Liver (tissue), 9 donors: ENCODE measurements around the gene VPS37D. TPM values are rescaled to one million over a fixed set of nuclear protein-coding genes. Genes with fewer than 3 reads are reported as not detected.

Experiments
- DNase-seq: peaks from one replicate; pipeline ENCODE4 v3.0.0-alpha.2; 2017; ENCODE audit warnings: low spot score
- H3K27ac ChIP-seq, 2 donors: one replicate each; pipeline ENCODE4 v1.7.0; 2013; ENCODE audit warnings: inconsistent platforms in 2 of 2, low read length in 2 of 2, control low read depth in 1 of 2, low read depth in 1 of 2, mild to moderate bottlenecking in 1 of 2
- H3K27me3 ChIP-seq, 4 donors: one replicate each; pipeline versions ENCODE4 v1.6.1 to v1.7.0; 2013; ENCODE audit warnings: low read length in 3 of 4, inconsistent platforms in 1 of 4, mild to moderate bottlenecking in 1 of 4, moderate library complexity in 1 of 4; ENCODE audit not compliant: control insufficient read depth in 4 of 4, insufficient read depth in 4 of 4
- H3K36me3 ChIP-seq, 4 donors: one replicate each; pipeline versions ENCODE4 v1.6.1 to v1.7.0; 2013; ENCODE audit warnings: low read length in 3 of 4, mild to moderate bottlenecking in 3 of 4, low read depth in 1 of 4, moderate library complexity in 1 of 4; ENCODE audit not compliant: control insufficient read depth in 4 of 4, insufficient read depth in 3 of 4
- H3K4me1 ChIP-seq, 4 donors: one replicate each; pipeline versions ENCODE4 v1.6.1 to v1.7.0; 2013; ENCODE audit warnings: low read length in 3 of 4, mild to moderate bottlenecking in 3 of 4, moderate library complexity in 1 of 4; ENCODE audit not compliant: control insufficient read depth in 4 of 4, insufficient read depth in 4 of 4
- H3K4me3 ChIP-seq, 3 donors: one replicate each; pipeline versions ENCODE4 v1.6.1 to v1.7.0; 2013; ENCODE audit warnings: low read length in 3 of 3, control low read depth in 1 of 3, low read depth in 1 of 3, mild to moderate bottlenecking in 1 of 3
- H3K9ac ChIP-seq, 2 donors: one replicate each; pipeline ENCODE4 v1.7.0; 2013; ENCODE audit warnings: low read length in 2 of 2, mild to moderate bottlenecking in 2 of 2, moderate library complexity in 2 of 2, control low read depth in 1 of 2, low read depth in 1 of 2
- H3K9me3 ChIP-seq, 4 donors: one replicate each; pipeline versions ENCODE4 v1.6.1 to v1.7.0; 2013; ENCODE audit warnings: low read length in 3 of 4; ENCODE audit not compliant: control insufficient read depth in 4 of 4
- EGR1 ChIP-seq, 2 donors: IDR thresholded peaks; 2 replicates each; pipeline ENCODE4 v1.6.1; 2016 to 2018; ENCODE audit warnings: antibody characterized with exemption in 2 of 2, low read depth in 2 of 2
- FOXA1 ChIP-seq: IDR thresholded peaks from 2 replicates; pipeline ENCODE4 v1.6.1; 2016; ENCODE audit warnings: antibody characterized with exemption
- GABPA ChIP-seq, 2 donors: IDR thresholded peaks in 1 of 2; conservative IDR thresholded peaks in 1 of 2; 2 replicates each; pipeline ENCODE4 v1.6.1; 2016; ENCODE audit warnings: antibody characterized with exemption in 2 of 2, mild to moderate bottlenecking in 1 of 2, moderate library complexity in 1 of 2
- HNF4G ChIP-seq: IDR thresholded peaks from 2 replicates; pipeline ENCODE4 v1.6.1; 2016; ENCODE audit warnings: antibody characterized with exemption
- NR2F2 ChIP-seq: IDR thresholded peaks from 2 replicates; pipeline ENCODE4 v1.6.1; 2016; ENCODE audit warnings: antibody characterized with exemption
- RAD21 ChIP-seq, 2 donors: IDR thresholded peaks; 2 replicates each; pipeline ENCODE4 v1.6.1; 2016; ENCODE audit warnings: antibody characterized with exemption in 2 of 2, mild to moderate bottlenecking in 2 of 2
- SP1 ChIP-seq: IDR thresholded peaks from 2 replicates; pipeline ENCODE4 v1.6.1; 2018; ENCODE audit warnings: antibody characterized with exemption, mild to moderate bottlenecking
- TAF1 ChIP-seq: conservative IDR thresholded peaks from 2 replicates; pipeline ENCODE4 v1.6.1; 2016; ENCODE audit warnings: antibody characterized with exemption, mild to moderate bottlenecking
- YY1 ChIP-seq: IDR thresholded peaks from 2 replicates; pipeline ENCODE4 v1.6.1; 2016; ENCODE audit warnings: antibody characterized with exemption, mild to moderate bottlenecking
- WGBS: extraction: QIAGEN DNeasy Blood & Tissue Kit; methylation state at CpG from one replicate; pipeline ENCODE4 v1.1.7; 2013; 5-methylcytosine and 5-hydroxymethylcytosine counted together
- polyA plus RNA-seq, 2 donors: library from polyadenylated mRNA; stranded (reverse) in 1 of 2; unstranded in 1 of 2; fragments of 200-250 nt in 1 of 2; fragments of >200 nt in 1 of 2; fragmentation: Nextera tagmentation in 1 of 2; extraction: Ambion mirVana in 1 of 2; gene quantifications; one replicate each; pipeline versions ENCODE4 v1.2.1 to v1.2.3, GENCODE V29; 2013 to 2015
- total RNA-seq, 2 donors: library from RNA; depleted of rRNA; stranded (reverse); fragments of >200 nt; gene quantifications; one replicate each; pipeline ENCODE4 v1.2.3, GENCODE V29; 2014
- TF ChIP-seq, protein P1 (sequence below): IDR thresholded peaks from 2 replicates; pipeline ENCODE4 v1.6.1; 2016; ENCODE audit warnings: antibody characterized with exemption, mild to moderate bottlenecking
- TF ChIP-seq, protein P2 (sequence below): IDR thresholded peaks from 2 replicates; pipeline ENCODE4 v1.6.1; 2016; ENCODE audit warnings: antibody characterized with exemption
- TF ChIP-seq, protein P3 (sequence below): fragments of 150-350 bp; IDR thresholded peaks from 2 replicates; pipeline ENCODE4 v1.5.1; 2017; ENCODE audit warnings: improper control_type of control experiment, low read depth, low read length; ENCODE audit not compliant: missing input control
- TF ChIP-seq, protein P4 (sequence below): IDR thresholded peaks from 2 replicates; pipeline ENCODE4 v1.6.1; 2016; ENCODE audit warnings: antibody characterized with exemption
- donor health status: healthy.
- donor health status: healthy.
- donor health status: healthy.
- donor health status: healthy.
- donor health status: healthy.

VPS37D gene
- total and polyA plus RNA-seq, 4 donors, result 0.38 to 3.3 (median 1.3) TPM

DNA sequence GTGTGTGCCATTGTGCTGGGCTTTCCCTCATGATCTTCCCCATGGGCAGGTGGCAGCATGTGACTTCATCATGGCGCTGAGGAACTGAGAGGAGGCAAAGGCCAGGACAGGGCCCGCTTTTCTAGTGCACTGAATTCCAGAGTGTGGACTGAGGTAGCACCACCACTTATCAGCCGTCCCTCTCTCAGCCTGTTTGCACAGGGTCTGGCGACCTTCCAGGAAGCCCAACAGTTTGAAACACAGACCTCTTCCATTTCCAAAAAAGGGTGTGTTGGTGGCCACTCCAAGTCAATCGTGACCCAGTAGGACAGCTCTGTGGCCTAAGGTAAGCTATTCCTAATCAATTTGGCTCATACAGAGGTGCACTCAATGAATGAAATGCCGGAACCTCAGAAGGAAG lies 11.2 kb downstream of the VPS37D start:
- H3K27me3 ChIP-seq, result no peaks in the 10 kb centered on the region
- TF ChIP-seq GABPA (IDR thresholded peaks at IDR 0.05 in 1 of 2, conservative IDR thresholded peaks at IDR 0.05 in 1 of 2), result no peak
- no peak for TF ChIP-seq YY1
- TF ChIP-seq FOXA1, result no peak
- no peak for TF ChIP-seq SP1
- TF ChIP-seq RAD21 (IDR thresholded peaks at IDR 0.05), result no peak
- TF ChIP-seq, protein P1, sequence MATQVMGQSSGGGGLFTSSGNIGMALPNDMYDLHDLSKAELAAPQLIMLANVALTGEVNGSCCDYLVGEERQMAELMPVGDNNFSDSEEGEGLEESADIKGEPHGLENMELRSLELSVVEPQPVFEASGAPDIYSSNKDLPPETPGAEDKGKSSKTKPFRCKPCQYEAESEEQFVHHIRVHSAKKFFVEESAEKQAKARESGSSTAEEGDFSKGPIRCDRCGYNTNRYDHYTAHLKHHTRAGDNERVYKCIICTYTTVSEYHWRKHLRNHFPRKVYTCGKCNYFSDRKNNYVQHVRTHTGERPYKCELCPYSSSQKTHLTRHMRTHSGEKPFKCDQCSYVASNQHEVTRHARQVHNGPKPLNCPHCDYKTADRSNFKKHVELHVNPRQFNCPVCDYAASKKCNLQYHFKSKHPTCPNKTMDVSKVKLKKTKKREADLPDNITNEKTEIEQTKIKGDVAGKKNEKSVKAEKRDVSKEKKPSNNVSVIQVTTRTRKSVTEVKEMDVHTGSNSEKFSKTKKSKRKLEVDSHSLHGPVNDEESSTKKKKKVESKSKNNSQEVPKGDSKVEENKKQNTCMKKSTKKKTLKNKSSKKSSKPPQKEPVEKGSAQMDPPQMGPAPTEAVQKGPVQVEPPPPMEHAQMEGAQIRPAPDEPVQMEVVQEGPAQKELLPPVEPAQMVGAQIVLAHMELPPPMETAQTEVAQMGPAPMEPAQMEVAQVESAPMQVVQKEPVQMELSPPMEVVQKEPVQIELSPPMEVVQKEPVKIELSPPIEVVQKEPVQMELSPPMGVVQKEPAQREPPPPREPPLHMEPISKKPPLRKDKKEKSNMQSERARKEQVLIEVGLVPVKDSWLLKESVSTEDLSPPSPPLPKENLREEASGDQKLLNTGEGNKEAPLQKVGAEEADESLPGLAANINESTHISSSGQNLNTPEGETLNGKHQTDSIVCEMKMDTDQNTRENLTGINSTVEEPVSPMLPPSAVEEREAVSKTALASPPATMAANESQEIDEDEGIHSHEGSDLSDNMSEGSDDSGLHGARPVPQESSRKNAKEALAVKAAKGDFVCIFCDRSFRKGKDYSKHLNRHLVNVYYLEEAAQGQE, result no peak
- no peak for TF ChIP-seq NR2F2
- peaks cover 0 to 6% (median 1%) of the 10 kb centered on the region in 4 donors for H3K36me3 ChIP-seq
- no peak overlapping the region for H3K4me3 ChIP-seq
- peaks cover 14 to 36% (median 31%) of the 10 kb centered on the region in 4 donors for H3K4me1 ChIP-seq
- no peaks in the 10 kb centered on the region for H3K9me3 ChIP-seq
- no peak overlapping the region for H3K27ac ChIP-seq
- H3K9ac ChIP-seq, result no peak overlapping the region
- no peak for DNase-seq
- 61% methylated on average over 6 of the region's 6 CpGs for WGBS

DNA sequence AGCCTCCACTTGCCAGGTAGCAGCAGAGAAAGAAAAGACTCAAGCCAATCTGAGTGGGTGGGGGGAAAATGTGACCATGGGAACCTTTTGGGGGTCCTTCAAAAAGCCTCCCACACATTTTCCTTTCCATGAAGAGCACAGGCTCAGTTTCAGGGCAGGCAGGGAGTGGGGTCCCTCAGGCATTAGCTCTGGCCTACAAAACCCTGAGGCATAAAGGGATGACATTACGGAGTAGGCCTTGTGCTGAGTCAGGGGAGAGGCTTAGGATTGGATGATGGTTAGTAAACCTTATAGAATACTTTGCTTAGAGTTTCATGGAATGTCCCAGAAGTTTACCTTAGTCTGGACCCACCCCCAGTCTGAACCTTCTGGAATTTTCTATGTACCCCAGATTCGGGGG lies 12.1 kb downstream of the VPS37D start:
- TF ChIP-seq, protein P2, sequence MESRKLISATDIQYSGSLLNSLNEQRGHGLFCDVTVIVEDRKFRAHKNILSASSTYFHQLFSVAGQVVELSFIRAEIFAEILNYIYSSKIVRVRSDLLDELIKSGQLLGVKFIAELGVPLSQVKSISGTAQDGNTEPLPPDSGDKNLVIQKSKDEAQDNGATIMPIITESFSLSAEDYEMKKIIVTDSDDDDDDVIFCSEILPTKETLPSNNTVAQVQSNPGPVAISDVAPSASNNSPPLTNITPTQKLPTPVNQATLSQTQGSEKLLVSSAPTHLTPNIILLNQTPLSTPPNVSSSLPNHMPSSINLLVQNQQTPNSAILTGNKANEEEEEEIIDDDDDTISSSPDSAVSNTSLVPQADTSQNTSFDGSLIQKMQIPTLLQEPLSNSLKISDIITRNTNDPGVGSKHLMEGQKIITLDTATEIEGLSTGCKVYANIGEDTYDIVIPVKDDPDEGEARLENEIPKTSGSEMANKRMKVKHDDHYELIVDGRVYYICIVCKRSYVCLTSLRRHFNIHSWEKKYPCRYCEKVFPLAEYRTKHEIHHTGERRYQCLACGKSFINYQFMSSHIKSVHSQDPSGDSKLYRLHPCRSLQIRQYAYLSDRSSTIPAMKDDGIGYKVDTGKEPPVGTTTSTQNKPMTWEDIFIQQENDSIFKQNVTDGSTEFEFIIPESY, result no peak
- TF ChIP-seq, protein P3, sequence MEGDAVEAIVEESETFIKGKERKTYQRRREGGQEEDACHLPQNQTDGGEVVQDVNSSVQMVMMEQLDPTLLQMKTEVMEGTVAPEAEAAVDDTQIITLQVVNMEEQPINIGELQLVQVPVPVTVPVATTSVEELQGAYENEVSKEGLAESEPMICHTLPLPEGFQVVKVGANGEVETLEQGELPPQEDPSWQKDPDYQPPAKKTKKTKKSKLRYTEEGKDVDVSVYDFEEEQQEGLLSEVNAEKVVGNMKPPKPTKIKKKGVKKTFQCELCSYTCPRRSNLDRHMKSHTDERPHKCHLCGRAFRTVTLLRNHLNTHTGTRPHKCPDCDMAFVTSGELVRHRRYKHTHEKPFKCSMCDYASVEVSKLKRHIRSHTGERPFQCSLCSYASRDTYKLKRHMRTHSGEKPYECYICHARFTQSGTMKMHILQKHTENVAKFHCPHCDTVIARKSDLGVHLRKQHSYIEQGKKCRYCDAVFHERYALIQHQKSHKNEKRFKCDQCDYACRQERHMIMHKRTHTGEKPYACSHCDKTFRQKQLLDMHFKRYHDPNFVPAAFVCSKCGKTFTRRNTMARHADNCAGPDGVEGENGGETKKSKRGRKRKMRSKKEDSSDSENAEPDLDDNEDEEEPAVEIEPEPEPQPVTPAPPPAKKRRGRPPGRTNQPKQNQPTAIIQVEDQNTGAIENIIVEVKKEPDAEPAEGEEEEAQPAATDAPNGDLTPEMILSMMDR, result no peak
- TF ChIP-seq HNF4G (no peak), RAD21 (IDR thresholded peaks at IDR 0.05) (no peak), NR2F2 (no peak), YY1 (no peak), SP1 (no peak), TAF1 (no peak), FOXA1 (no peak), EGR1 (IDR thresholded peaks at IDR 0.05; ENCODE audit: low read depth in 2 of 2) (no peak)
- TF ChIP-seq, protein P1, result no peak
- TF ChIP-seq, protein P4, sequence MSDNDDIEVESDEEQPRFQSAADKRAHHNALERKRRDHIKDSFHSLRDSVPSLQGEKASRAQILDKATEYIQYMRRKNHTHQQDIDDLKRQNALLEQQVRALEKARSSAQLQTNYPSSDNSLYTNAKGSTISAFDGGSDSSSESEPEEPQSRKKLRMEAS, result no peak
- DNase-seq, result no peak
- Histone ChIP-seq H3K4me3 (no peak overlapping the region), H3K27me3 (no peaks in the 10 kb centered on the region), H3K27ac (no peak overlapping the region), H3K9ac (no peak overlapping the region), H3K36me3 (peaks cover 0 to 6% (median 1%) of the 10 kb centered on the region in 4 donors), H3K4me1 (peaks cover 18 to 41% (median 35%) of the 10 kb centered on the region in 4 donors), H3K9me3 (no peaks in the 10 kb centered on the region)
- WGBS, result 94% methylated on average over 2 of the region's 2 CpGs
